GDM1 (cell line): ENCODE measurements around the gene MRPS12.
"Not testable (repeated sequence)": the region's sequence is repeated elsewhere in the genome, so short reads cannot be mapped to it uniquely, and the experiment has no call there.

Source experiments
- DNase-seq: peaks from one replicate; lab custom pipeline; 2025; lab: John Stamatoyannopoulos, UW

The MRPS12 gene

DNA sequence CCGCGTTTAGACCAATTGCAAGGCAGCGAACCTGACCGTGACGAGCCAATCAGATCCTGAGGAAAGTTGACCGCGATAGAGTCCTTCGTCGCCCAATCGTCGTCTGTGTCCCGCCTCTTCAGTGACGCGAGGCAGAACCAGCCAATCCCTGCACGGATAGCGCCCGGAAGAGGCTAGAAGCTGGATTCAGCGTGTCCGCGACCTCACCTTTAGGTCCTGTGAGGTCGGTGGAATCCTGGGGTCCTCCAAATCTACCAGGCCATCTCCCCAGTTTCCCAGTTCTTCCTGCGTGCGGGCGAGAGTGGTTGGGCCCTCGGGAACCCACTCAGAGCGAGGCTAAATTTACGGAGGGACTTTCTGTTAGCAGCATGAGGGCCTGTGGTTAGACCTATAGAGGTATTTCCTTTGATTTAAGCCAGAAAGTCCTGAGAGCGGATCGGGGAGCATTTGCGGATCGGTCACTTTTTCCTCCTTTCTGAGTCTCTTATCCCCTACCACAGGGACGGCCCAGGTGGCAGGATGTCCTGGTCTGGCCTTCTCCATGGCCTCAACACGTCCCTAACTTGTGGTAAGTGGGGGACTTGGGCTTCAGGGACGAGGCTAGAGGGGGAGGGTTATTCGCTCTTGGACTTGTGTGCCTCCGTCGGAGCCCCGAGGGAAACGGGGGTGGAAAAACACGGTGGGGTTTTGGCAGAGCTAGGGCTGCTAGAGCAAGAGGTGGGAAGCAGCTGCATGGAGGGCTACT is at the start of gene MRPS12:
Gene MRPS12, plus strand, starts transcription at position 169 of the 745 bp plus-strand sequence. Its CDS starts 351 bp downstream, at position 520.
- DNase-seq: peak; percentile 99

DNA sequence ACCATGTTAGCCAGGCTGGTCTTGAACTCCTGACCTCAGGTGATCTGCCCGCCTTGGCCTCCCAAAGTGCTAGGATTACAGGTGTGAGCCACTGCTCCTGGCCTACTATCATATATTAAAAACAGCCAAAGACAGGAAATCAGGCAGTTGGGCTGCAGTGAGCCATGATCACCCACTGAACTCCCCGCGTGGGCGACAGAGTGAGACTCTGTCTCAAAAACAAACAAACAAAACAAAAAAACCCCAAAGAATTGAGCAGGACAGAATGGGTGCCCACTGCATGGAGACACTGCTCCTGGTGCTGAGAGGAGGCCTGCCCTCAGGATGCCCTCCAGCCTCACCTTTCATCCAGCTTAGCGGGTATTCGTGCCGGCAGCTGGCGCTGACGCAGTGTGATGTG is 47.5 kb upstream of the MRPS12 start:
- no peak for DNase-seq

DNA sequence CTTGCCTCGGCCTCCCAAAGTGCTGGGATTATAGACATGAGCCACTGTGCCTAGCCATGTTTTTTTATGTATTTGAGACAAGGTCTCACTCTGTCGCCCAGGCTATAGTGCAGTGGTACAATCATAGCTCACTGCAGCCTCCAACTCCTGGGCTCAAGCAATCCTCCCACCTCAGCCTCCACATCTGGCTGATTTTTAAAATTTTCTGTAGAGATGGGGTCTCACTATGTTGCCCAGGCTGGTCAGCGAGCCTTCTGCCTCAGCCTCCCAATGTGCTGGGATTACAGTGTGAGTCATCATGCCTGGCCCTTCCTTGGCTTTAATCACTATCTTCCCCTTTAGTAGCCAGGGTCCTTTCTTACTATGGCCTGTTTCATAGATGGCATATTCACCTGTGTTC is 46.1 kb upstream of the MRPS12 start:
- DNase-seq: not testable (repeated sequence)

DNA sequence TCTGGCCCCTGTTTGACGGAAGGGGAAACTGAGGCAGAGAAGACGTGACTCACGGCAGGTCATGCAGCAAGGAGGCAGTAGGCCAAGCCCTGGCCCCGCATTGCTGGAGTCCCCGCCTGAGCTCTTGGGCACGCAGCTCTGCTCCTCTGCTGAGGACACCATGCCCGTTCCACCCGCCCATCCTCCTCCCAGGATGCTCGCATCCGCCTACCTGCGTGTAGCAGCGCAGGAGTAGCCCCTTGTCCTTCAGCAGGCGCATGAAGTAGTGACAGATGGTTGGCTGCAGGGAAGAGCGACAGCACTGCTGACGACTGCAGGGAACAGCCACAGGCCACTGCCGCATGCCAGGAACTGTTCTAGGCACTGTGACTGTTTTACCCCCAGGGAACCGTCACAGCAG is 41.9 kb upstream of the MRPS12 start:
- no peak for DNase-seq

DNA sequence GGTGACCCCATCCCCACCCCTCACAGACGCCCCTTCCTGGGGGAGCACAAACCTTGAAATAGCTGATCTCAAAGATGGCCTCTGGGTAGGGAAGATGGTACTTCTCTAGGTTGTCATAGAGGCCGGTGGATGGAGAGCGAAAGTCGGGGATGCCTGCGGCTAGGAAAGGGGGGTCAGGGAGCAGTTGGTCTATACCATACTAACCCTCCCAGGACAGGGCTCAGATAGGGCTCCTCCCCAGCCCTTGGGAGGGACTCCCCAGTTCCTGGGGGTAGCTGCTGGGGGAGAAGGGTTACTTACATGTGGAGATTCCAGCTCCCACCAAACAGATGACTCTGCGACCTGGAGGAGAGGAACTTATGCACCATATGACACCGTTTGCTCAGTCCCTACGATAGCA is 40.9 kb upstream of the MRPS12 start:
- no peak for DNase-seq

DNA sequence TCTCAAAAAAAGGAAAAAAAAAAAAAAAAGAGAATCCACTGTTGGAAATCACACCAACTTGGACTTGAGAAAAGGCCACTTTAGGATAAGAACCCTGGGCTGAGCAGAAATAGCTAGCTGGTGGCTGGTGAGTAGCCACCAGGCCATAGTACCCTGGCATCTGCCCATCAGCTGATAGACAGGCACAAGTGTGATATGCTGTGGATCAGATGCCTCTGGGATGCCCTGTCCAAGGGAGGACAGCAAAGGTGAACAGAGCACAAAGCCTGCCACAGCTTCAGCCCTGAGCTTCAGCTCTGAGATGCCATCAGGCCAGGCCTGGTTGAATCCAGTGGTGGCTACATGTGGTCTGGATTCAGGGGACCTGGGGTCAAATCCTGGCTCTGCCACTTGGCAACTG is 40.1 kb upstream of the MRPS12 start:
- DNase-seq: no peak

DNA sequence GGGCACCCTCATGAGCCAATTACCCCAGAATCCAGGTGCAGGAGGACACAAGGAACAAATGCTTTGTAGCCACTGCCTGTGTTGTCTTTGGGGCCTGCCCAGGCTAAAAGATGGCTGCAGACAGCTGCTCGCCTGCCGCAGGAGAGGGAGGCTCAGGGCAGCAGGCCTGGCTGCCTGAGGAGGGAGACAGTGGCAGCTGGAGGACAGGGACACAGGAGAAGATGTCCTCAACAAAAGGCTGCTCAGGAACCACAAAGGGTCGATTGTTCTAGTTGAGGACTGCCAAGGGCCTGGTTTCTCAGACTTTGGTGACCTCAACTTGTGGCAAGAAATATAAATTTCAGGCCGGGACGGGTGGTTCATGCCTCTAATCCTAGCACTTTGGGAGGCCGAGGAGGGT is 39.0 kb upstream of the MRPS12 start:
- no peak for DNase-seq

DNA sequence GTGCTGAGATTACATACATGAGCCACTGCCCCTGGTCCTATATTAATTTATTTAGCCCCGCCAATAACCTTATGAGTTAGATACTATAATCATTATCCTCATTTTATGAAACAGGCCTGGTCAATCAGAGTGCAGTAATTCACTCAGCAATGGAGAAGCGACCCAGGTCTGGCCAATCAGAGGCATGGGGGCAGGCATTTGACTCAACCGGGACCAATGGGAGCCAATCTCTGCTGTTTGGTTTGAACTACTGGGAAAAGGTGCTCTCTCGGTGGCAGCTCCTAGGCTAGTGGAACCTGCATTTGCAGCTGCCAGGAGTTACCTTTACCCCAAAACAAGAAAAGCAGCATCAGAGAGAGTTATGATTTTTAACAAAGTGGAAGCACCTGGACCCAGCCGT is 37.9 kb upstream of the MRPS12 start:
- DNase-seq: no peak

DNA sequence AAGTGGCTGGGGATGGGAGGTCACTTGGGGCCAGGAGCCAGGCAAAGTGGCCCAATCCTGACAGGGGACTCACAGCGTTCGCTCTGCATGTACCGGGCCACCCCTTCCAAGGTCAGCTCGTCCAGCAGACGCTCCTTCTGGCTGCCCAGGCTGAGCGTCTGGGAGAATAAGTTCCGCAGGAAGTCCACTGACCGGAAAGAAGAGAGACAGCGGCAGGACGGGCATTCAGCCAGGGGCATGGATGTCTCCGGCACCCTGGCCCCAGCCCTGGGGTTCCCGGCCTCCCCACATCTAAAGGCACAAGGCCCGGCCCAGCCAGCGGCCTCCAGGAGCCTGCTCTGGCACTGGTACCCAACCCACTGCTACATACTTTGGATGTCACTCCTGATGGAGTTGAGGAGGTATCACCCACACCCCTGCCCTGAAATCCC is 37.4 kb upstream of the MRPS12 start:
- DNase-seq: no peak

DNA sequence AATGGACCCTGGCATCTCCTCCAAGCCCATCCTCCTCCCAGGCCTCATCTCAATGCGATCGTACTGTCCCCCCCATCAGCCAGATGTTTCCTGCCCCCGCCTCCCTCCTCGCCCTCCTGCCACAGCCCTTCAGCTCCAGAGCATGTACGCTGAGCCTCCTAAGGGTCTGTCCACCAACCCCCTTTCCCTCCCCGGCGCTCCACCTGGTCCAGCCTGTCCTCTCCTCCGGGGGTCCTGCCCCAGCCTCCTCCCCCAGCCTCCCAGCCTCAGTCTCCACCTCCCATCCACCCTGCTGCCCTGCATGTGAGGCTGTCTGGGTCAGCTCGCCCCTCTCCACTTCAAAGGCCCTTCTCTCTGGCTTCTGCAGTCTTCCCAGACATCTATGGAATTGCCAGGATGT is 35.8 kb upstream of the MRPS12 start:
- no peak for DNase-seq

DNA sequence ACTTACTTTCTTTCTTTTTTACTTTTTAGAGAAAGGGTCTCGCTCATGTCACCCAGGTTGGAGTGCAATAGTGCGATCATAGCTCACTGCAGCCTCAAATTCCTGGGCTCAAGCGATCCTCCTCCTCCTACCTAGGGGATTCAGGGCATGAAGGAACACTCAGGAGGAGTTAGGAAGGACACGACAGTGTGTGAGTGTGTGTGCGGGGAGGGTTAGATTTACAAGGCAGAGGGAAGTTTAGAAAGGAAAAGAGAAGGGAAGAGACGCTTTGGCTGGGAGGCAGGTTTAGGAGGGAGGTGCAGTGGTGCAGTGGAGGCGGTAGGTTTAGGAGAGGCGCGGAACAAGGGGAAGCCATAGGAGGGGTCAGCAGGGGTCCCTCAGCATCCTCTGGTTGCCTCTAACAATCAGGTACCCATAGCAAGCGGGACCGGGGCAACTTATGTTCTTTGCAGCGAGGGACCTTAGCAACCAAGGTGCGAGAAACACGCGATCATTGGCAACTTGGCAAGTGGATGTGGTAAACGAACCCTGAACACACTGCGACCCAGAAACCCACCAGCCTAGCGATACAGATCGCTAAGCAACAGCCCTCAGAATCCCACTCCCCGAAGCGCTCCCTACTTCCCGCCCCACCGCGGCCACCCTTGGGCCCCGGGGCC is 31.8 kb upstream of the MRPS12 start:
- no peak for DNase-seq

DNA sequence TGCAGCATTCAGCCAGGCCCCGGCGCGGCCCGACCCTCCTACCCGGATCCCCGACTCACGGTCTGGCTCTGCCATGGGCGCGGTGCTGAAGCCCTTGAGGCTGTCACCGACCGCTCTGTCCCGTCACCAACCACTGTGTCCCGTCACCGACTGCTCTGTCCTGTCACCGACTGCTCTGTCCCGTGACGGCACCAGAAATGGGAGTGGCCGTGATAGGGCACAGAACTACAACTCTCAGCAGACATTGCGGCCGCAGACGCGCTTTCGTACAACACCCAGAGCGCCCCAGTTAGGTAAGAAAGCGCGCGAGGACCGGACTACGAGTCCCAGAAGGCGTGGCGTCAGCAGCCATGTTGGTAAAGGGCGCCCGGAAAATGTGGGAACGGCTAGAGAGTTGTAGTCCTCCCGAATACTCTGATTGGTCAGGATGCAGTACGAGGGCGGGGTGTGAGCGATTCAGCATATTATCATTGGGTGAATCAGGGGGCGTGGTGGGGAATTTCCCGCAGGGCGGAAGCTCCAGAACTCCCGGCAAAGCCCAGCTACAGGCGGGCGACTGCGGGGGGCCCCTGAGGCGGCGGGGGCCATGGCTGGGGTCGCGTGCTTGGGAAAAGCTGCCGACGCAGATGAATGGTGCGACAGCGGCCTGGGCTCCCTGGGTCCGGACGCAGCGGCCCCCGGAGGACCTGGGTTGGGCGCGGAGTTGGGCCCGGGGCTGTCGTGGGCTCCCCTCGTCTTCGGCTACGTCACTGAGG is 31.1 kb upstream of the MRPS12 start, which contains the start of the genes NFKBIB and SIRT2:
Gene NFKBIB, plus strand, starts transcription at position 523 of the 755 bp plus-strand sequence. Its CDS starts 64 bp downstream, at position 587.
Gene SIRT2, minus strand, starts transcription at position 172 of the 755 bp plus-strand sequence. Its CDS starts 97 bp downstream, at position 75.
- DNase-seq: peak; percentile 99

DNA sequence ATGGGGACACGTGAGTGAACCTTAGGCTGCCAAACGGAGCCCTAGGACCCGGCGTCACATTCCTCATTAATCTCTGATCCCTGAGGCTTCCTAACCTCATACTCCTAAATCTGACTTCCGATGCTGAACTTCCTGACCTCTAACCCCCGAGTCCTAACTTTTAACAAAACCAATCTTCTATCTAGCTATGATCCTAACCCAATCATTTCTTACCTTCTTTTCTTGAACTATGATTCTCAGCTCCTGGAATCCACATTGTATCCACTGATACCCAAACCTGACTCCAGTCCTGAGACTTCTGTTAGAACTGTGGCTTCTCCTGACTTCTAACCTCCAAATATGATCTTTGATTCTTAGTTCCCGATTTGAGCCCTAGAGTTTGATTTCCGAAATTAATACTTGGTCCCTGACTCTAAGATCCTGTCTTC is 30.5 kb upstream of the MRPS12 start:
- no peak for DNase-seq

DNA sequence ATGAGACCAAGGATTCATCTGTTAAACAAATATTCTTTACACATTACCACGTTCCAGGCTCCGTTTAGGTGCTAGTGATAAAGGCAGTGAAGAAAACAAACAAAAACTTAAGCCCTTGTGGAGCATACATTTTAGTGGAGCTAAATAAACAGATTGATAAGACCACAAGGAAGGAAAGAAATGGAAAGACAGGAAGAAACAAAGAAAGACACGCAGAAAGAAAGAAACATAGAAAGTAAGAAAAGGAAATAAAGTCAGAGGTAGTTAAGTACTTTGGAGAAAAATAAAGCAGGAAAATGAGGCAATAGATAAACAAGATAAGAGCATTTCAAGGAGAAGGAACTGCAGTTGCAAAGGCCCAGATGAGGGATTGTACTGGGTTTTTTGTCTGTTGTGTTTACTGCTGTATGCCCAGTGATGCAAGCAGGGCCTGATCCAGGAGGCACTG is 30.0 kb upstream of the MRPS12 start:
- DNase-seq: no peak

DNA sequence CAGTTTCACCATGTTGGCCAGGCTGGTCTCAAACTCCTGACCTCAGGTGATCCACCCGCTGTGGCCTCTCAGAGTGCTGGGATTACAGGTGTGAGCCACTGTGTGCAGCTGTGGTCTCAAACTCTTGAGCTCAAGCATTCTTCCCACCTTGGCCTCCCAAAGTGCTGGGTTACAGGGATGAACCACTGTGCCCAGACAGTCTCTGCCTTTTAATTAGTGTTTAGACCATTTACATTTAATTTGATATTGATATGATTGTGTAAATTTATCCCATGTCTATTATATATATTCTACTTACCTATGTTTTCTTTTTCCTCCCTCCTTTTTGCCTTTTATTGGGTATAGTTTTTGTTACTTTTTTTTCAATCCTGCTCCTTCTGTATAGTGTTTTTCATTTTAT is 29.1 kb upstream of the MRPS12 start:
- no peak for DNase-seq

DNA sequence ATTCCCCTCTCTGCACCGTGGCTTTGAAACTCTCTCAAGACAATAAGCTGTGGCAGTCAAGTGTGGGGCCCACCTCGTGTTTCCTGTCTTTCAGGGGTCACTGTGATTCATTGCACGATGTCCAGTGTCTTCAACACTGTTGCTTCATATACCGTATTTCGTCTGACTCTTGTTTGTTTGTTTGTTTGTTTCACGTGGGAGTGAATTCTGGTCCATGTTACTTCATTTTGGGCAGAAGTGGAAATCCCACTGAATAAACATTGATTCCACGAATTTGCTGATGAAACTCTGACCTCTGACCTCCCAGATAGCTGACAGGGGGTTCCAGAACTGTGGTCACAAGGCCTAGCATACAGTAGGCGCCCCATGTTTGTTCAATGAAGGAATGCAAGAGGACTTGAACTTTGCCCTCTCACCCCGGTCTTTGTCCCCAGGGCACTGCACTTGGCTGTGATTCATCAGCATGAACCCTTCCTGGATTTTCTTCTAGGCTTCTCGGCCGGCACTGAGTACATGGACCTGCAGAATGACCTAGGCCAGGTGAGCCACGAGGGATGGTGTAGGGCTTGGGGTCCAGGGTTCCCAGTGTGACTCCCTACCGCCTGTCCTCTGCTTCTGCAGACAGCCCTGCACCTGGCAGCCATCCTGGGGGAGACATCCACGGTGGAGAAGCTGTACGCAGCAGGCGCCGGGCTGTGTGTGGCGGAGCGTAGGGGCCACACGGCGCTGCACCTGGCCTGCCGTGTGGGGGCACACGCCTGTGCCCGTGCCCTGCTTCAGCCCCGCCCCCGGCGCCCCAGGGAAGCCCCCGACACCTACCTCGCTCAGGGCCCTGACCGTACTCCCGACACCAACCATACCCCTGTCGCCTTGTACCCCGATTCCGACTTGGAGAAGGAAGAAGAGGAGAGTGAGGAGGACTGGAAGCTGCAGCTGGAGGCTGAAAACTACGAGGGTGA is 25.9 kb upstream of the MRPS12 start:
- no peak for DNase-seq

DNA sequence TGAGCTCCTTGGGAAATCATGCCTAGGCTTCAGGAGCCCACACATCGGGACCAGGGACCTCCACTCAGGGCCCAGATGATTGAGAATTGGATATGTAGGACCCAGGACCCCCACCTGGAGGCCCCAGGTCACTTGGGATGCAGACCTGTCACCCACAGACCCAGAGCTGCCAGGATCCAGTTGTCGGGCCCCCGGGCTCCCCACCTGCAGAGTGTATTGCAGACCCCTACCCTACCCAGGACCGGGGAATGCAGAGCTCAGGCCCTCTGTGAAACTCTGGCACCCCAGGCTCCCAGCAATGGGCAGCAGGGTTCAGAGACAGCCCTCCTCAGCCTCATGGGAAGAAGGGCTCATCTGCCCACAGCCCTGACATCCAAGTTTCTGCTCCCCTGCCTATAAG is 25.1 kb upstream of the MRPS12 start:
- no peak for DNase-seq

DNA sequence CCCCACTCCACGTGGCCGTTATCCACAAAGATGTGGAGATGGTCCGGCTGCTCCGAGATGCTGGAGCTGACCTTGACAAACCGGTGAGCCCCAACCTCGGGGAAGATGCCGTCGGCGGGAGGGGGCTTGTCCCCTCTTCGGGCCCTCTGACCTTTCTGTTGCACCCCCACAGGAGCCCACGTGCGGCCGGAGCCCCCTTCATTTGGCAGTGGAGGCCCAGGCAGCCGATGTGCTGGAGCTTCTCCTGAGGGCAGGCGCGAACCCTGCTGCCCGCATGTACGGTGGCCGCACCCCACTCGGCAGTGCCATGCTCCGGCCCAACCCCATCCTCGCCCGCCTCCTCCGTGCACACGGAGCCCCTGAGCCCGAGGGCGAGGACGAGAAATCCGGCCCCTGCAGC is 23.5 kb upstream of the MRPS12 start:
- DNase-seq: no peak

DNA sequence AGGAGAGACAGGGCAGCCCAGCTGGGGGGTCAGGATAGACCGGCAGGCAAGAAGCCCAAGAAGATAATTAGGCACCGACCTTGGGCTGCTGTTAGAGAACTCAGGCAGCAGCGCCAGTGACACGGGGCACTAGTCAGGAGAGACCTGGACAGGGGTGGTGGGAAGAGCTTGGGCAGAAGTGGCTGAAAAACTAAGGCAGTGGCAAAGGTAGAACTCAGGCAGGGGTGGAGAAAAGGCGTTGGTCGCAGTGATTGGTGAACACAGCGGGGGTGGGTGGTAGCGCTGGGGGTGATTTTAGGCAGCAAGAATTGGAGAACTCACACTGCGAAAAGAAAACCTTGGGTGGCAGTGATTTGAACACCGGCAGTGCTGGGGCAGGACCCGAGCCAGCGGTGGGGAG is 23.1 kb upstream of the MRPS12 start:
- DNase-seq: no peak

DNA sequence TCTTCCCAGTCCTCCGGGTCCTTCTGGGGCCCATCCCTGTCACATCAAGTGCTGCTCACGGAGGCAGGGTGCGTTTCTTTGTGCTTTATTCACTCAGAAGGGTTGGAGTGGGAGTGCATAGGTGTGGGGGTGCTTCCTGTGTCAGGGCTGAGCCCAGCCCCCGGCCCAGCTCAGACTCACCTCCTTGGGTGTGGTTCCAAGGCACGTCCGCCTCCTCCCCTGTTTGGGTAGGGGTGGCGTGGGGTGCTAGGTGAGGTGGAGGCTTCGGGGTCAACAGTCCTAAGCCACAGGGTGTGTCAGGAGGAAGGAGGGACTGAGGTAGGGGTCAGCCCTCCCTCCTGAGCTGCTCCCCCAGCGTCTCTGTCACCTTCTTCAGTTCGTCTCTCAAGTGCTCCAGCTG is 21.8 kb upstream of the MRPS12 start:
- no peak for DNase-seq

DNA sequence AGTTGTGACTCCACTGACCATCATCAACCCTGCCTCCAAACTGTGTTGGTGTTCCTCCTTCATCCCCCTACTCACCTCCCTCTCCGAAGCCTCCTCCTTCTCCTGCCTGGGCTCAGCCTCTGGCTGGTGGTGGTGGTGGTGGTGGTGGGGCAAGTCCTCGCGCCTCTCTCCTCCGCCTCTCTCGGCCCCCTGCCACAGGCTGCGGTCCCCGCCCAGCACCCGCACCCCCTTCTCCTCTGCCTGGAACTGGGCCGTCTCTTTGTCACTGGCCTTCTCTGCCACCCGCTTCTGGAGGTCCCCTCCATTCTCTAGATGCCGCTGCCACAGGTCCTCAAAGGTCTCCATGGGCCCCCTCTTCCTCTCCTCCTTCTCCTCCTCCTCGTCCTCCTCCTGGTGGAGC is 20.3 kb upstream of the MRPS12 start:
- DNase-seq: no peak
